HG03196 (cell line): Measurements from ENCODE around the gene C2orf15.
A peak's percentile ranks its signal among the peaks of the same experiment; 100 is the strongest.
"Not testable (repeated sequence)": the region's sequence is repeated elsewhere in the genome, so short reads cannot be mapped to it uniquely, and the experiment has no call there.

Experiments used
- ATAC-seq: cut with Tn5 transposase; IDR thresholded peaks from one replicate; pipeline ENCODE4 v1.9.1; 2021; ENCODE audit not compliant: unreplicated experiment

The C2orf15 gene

GRCh38 chr2:99141110-99142108, at the start of gene C2orf15:
C2orf15 (plus strand) TSS chr2:99141707; CDS start chr2:99150559, 8,852 bp downstream.
- peak; percentile 85 for ATAC-seq

- ATAC-seq = no peak
Measured at GRCh38 chr2:99096728-99097127, 44.8 kb upstream of the C2orf15 start.

- ATAC-seq = no peak
Measured at GRCh38 chr2:99101697-99102096, 39.8 kb upstream of the C2orf15 start.

- no peak for ATAC-seq
Measured at GRCh38 chr2:99104006-99104405, 37.5 kb upstream of the C2orf15 start.

GRCh38 chr2:99106913-99107312, 34.6 kb upstream of the C2orf15 start:
- ATAC-seq = no peak

GRCh38 chr2:99111236-99111635, 30.3 kb upstream of the C2orf15 start:
- no peak for ATAC-seq

GRCh38 chr2:99111945-99112344, 29.6 kb upstream of the C2orf15 start:
- ATAC-seq = no peak

GRCh38 chr2:99112617-99113016, 28.9 kb upstream of the C2orf15 start:
- ATAC-seq = no peak

- no peak for ATAC-seq
Measured at GRCh38 chr2:99127981-99128380, 13.5 kb upstream of the C2orf15 start.

- ATAC-seq = not testable (repeated sequence)
Measured at GRCh38 chr2:99135044-99135556, 6.4 kb upstream of the C2orf15 start.

- no peak for ATAC-seq
Measured at GRCh38 chr2:99139003-99139402, 2.5 kb upstream of the C2orf15 start.

GRCh38 chr2:99140056-99140859, 1.2 kb upstream of the C2orf15 start:
- no peak for ATAC-seq

- peak; percentile 42 for ATAC-seq
Measured at GRCh38 chr2:99140860-99141109, 722 bp upstream of the C2orf15 start.

GRCh38 chr2:99150706-99151105, 9.2 kb downstream of the C2orf15 start:
- no peak for ATAC-seq

- ATAC-seq = no peak
Measured at GRCh38 chr2:99152199-99152895, 10.8 kb downstream of the C2orf15 start.

- no peak for ATAC-seq
Measured at GRCh38 chr2:99153921-99154604, 12.6 kb downstream of the C2orf15 start.

GRCh38 chr2:99154643-99155536, 13.4 kb downstream of the C2orf15 start, which contains the start of the genes LIPT1 and TSGA10:
LIPT1 (plus strand) TSS chr2:99154967; CDS start chr2:99161958, 6,991 bp downstream.
TSGA10 (minus strand) TSS chr2:99154942; CDS start chr2:99109439, 45,503 bp downstream.
- peak; percentile 93 for ATAC-seq

- no peak for ATAC-seq
Measured at GRCh38 chr2:99156891-99157290, 15.4 kb downstream of the C2orf15 start.

- no peak for ATAC-seq
Measured at GRCh38 chr2:99158599-99158998, 17.1 kb downstream of the C2orf15 start.
